Dedifferentiated amniotic fluid mesenchymal stem cell (primary cell): Measurements from ENCODE around the gene NUPR1.
"Not testable (repeated sequence)": the region's sequence is repeated elsewhere in the genome, so short reads cannot be mapped to it uniquely, and the experiment has no call there.

Experiments
- DNase-seq: peaks from one replicate; pipeline ENCODE4 v3.0.0-alpha.2; 2016; ENCODE audit errors: extremely low spot score

The NUPR1 gene

DNA sequence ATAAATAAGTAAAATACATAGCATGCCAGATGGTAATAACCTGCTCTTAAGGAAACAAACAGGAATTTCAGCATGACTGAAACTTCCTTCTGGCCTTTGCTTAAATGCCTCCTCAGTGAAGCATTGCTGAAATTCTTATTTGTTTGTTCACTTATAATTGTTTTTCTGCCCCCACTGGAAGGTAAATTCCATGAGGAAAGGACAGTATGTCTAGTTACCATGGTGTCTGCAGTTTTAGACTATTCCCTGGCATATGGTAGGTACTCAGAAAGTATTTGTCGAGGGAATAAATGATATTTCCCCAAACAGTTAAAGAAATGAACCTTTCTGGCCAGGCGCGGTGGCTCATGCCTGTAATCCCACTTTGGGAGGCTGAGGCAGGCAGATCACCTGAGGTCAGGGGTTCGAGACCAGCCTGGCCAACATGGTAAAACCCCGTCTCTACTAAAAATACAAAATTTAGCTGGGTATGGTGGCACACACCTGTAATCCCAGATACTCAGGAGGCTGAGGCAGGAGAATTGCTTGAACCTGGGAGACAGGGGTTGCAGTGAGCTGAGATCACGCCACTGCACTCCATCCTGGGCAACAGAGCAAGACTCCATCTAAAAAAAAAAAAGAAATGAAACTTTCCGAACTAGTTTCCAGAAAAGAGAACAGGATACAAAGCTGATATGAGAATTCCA lies 11.5 kb downstream of the NUPR1 start:
- DNase-seq: not testable (repeated sequence)

DNA sequence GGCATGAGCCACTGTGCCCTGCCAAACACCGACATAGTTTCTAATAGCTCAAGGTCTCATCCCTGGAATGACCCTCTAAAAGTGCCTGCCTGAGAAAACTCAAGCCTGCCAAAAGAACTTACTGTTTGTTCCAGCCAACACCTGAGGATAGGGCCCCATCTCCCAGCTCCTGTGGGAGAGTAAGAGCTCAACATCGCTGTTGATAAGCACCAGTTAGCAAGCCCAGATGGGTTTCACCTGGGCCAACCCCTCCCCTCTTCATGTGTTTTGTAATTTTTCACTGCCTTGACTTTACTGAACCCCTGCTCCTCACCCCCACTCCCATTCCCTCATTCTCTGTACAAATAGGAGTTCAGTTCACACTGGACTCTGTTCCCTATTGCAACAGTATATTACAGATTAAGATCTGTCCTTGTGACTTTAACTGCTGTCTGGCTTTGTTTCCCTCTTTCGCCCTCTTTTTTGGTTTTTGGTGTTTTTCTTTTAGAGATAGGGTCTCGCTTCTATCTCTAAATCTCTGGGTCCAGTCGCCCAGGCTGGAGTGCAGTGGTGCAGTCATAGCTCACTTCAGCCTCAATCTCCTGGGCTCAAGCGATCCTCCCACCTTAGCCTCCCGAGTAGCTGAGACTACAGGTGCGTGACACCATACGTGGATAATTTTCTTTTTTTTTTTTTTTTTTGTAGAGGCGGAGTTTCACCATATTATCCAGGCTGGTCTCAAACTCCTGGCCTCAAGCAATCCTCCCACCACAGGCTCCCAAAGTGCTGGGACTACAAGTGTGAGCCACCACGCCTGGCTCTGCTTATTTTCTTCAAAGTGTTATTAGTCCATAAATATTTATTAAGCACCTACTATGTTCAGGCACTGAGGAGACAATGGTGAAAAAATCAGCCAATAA lies 12.3 kb downstream of the NUPR1 start:
- DNase-seq: no peak

DNA sequence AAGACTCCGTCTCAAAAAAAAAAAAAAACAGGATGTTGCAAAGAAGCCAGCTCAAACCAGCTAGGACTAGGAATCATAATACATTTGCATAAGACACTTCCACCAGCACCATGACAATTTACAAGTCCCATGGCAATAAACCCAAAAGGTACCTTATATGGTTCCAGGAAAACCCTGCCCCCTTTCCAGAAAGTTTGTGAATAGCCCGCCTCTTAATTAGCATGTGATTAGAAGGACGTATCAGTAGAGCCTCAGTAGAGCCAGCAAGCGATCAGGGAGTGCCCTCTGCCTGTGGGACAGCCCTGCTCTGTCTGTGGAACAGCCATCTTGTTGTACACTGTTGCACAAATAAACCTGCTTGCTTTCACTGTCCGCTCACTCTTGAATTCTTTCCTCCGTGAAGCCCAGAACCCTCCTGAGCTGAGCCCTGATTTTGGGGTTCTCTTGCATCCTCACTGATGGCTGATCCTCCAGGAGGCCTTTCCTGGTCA lies 14.0 kb downstream of the NUPR1 start:
- no peak for DNase-seq

DNA sequence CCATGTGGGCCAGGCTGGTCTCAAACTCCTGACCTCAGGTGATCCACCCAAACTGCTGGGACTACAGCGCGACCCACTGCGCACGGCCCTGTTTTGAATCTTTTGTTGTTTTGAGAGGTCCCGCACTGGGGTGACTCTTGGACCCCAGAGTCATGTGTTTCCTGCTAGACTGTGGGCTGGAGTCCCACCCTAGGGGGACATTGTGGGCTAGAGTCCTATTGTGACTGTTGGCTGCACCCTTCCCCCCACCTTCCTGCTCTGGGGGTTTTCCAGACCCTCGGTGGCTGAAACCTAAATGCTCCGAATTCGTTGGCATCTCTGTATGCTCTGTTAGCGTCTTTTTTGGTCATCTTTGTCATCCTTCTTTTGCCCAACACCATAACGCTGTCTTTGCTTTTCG lies 16.0 kb downstream of the NUPR1 start:
- DNase-seq: no peak

DNA sequence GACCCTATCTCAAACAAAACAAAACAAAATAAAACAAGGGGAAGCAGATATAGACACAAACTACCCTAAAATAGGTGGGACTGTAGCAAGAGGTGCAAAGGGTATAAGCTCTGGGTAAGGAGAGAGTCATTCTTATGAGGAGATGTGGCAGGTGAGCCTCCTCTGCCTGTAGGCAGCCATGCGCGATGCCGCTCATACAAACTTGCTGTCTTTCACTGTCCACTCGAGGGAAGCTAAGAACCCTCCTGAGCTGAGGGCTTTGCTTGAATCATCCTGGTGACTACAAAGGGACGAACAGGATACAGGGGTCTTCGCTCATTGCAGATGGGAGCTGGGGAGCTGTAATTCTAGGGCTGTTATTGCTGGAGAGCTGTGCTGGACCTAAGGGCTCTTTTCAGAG lies 17.3 kb downstream of the NUPR1 start:
- DNase-seq: no peak

DNA sequence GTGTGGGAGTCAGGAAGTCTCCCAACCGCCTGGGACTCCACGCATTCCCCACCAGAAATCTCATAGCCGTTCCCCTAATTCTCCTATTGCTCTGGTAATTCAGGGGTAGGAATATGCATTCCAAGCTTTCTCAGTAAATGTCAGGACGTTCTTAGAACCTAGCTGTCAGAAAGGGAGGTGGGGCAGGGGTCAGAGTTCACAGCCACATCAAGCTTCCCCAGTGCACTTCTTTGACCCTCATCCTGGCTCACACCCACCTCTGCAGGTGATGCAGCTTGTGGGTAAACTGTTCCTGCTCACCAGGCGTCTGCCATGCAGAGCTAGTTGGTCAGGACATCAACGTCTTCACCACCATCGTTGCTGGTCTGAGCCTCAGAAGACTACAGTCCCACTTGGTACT lies 18.1 kb downstream of the NUPR1 start:
- DNase-seq: no peak

DNA sequence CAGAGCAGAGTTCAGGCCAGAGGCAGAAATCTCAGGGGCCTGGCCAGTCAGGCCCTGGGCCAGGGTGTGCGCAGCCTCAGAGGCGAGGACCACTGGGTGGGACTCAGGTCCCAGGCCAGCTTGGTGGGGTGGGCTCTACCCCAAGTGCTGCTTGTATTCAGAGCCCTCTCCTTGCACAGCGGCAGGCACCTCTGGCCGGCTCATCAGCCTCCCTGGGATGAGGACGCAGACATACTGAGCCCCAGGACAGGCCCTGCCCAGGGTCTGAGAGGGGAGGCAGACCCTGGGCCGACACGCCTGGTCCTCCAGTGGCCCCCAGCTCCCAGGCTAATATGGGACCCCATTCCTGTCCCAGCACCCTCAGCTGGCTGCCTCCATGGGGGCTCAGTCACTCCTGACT lies 24.5 kb downstream of the NUPR1 start:
- DNase-seq: no peak

DNA sequence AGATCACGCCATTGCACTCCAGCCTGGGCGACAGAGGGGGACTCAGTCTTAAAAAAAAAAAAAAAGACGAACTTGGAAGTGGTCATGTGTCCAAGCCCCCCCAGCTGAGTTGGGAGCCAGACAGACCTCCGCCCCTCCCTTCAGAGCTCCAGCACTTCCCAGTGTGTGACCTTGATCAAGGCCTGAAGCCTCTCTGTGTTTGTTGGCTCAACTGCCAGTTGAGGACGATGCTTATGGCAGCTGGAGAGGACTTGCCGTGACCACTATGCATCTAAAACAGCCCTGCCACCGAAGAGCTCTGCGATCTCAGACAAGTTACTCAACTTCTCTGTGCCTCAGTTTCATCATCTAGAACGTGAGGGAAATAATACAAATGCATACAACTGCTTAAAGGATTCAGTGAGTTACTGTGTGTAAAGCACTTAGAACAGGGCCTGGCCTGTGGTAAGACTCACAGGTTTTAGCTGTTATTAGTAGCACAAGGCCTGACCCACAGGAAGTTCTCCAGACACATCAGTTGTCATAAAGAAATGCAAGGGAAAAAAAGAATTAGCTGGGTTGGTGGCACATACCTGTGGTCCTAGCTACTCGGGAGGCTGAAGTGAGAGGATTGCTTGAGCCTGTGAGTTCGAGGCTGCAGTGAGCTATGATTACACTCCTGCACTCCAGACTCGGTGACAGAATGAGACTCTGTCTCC lies 25.1 kb downstream of the NUPR1 start:
- no peak for DNase-seq

DNA sequence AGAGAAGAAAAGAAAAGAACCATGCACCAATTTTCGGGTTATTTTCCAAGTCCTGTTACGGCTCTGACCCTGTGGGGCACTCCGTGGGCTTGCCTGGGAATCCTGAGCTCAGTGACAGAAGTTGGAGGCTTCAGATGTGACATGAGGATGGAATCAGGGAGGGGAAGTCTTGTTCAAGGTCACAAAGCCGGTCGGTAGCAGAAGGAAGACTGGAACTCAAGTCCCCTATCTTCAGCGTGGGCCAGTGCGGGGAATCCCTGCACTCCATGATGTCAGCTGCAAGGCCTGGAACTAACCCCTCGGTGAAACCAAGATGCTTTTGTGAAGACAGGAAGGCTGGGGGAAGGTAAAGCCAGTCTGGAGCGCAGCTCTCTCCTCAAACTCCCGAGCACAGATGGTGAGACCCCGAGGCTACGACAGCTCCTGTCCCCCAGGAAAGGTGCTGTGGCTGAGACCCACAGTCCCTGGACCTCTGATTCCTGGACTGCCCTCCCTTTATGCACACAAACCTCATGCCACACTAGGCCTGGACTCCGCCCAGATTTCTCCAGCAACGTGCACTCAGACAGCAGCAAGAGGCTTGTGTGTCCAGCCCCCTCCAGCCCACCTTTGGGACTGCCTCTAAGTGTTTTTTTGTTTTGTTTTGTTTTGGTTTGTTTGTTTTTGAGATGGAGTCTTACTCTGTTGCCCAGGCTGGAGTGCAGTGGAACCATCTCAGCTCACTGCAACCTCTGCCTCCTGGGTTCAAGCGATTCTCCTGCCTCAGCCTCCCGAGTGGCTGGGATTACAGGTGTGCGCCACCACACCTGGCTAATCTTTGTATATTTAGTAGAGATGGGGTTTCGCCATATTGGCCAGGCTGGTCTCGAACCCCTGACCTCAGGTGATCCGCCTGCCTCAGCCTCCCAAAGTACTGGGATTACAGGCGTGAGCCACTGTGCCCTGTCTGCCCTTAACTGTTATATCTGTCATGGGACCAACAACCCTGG lies 26.7 kb downstream of the NUPR1 start:
- DNase-seq: no peak

DNA sequence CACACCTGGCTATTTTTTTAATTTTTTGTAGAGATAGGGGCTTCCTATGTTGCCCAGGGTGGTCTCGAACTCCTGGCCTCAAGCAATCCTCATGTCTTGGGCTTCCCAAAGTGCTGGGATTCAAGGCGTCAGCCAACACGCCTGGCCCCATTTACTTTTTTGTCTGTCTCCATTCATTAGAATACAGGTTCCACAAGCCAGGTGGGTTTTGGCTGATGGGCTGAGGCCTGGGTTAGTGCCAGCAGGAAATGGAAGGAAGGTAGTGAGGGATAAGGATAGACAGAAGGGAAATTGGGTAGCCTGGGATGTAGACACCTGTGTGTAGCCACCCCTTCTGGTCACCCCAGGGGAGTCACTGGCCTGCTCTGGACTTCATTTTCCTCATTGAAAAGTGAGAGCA lies 27.7 kb downstream of the NUPR1 start:
- no peak for DNase-seq

DNA sequence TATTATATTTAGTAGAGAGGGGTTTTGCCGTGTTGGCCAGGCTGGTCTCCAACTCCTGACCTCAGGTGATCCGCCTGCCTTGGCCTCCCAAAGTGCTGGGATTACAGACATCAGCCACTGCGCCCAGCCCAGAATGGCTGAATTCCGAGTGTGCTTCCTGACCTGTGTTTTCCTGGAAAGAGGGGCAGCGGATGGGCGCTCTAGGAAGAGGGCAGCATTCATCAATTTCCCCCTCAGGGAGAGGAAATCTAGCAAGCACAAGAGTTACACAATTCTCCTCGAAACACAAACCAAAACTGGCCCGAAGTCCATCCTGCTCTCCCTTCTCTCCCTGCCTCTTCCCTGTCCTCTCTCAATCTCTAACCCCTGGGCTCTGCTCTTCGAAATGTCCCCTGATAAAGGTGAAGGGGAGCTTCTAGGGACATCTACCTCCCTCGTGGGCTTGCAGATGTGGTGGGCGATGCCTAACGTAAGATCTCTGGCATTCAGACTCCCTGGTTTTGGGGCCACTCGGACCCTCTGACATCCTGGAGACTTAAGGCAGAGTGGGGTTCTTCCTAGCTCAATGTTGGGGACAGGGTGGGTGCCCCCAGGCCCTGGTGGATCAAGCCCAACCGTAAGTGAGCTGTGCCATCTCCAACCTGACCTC lies 33.2 kb downstream of the NUPR1 start:
- no peak for DNase-seq

DNA sequence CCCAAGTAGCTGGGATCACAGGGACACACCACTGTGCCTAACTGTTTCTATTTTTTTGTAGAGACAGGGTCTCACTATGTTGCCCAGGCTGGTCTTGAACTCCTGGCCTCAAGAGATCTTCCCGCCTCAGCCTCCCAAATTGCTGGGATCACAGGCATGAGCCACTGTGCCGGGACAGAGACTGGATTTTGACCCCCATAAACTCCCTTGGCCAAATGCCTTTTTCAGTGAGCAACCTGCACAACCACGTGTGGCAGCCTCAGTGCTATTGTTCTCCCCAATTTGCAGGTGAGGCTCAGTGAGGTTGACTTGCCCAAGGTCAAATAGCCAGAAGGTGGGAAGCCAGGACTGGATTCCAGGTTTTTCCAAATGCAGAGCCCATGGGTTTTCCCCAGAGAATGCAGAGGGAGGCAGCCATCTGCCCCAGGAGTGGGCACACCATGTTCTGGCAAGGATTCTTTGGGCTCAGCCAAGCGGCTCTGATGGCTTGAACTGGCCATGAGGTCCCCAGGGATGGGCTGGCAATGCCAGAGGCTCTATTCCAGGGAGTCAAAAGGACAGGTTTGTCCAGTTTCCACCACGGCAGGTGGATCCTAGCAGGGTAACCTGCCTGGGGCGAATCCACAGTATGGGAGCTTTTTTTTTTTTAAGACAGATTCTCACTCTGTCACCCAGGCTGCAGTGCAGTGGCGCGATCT lies 33.9 kb downstream of the NUPR1 start:
- DNase-seq: no peak

DNA sequence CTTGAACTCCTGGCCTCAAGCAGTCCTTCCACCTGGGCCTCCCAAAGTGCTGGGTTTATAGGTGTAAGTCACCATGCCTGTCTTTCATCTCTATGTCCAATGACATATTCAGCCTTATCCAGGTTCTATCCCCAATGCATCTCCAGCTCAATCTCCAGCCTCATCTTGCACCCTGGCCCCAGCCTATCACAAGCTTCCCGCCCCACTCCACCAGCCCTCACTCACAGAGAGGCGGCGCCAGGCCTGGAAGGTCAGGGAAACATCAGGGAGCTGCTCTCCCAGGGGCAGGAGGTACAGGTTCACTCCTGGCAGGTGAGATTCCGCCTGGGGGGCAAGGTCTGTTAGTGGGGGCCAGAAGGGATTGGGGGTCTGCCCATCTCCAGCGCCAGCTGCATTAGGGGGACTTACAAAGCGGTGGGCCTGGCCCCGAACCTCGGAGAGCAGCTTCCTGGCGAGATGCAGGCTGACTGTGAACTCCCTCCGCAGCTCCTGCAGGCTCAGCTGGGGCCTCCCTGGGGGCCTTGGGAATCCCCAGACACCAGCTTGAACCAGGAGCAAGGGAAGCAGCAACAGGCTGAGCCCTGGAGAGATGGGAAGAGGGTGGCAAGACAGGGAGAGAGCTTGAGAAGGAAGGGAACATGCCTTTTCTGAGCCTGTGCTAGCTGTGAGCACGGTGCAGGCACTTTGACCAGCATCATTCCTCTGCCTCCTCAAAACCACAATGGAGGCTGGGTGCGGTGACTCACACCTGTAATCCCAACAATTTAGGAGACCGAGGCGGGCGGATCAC lies 35.1 kb downstream of the NUPR1 start:
- DNase-seq: no peak

DNA sequence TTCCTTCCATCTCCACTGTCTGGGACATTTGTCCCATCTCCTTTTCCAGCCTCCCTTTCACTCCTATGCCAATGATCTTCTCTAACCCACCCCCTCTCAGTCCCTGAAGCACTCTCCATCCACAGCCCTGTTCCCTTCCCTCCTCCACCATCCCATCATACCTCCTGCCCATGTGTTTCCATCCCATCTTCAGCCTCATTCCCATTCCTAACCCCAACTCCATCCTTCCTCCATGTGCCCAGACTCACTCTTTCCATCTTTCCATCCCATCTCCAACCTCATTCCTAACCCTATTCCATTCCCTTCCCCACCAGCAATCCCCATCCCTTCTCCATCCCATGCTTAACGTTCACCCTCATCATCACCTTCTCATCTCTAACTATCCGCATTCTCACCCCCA lies 36.5 kb downstream of the NUPR1 start:
- DNase-seq: no peak

DNA sequence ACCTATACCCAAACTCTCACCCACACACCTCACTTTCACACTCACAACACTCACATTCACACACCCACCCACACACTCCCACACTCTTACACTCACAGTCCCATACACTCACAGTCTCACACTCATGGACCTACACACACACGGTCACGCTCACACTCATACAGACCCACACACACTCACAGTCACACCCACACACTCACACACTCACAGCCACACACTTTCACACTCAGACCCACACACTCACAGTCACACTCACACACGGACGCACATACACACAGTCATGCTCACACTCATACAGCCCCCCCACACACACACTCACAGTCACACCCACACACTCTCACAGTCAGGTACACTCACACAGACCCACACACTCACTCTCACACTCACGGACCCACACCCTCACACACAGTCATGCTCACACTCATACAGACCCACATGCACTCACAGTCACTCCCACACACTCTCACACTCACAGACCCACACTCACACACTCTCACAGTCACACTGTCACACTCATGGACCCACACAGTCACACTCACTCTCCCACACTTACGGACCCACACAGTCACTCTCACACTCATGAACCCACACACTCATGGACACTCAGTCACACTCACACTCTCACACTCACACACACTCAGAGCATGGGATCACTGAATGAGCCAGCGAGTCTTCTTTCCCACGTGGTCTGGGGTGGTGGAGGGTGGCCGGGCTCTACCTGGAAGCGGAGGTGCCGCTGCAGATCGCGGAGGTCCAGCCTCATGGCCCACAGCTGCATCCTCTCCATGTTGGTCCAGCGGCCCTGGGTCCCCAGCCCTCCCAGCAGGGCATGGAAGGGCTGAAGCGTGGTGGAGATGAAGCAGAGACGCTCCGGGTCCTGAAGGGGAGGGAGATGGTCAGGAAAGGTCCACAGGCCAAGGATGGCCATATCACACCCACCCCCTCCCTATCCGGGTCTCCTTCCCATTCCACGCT lies 37.2 kb downstream of the NUPR1 start:
- DNase-seq: no peak

DNA sequence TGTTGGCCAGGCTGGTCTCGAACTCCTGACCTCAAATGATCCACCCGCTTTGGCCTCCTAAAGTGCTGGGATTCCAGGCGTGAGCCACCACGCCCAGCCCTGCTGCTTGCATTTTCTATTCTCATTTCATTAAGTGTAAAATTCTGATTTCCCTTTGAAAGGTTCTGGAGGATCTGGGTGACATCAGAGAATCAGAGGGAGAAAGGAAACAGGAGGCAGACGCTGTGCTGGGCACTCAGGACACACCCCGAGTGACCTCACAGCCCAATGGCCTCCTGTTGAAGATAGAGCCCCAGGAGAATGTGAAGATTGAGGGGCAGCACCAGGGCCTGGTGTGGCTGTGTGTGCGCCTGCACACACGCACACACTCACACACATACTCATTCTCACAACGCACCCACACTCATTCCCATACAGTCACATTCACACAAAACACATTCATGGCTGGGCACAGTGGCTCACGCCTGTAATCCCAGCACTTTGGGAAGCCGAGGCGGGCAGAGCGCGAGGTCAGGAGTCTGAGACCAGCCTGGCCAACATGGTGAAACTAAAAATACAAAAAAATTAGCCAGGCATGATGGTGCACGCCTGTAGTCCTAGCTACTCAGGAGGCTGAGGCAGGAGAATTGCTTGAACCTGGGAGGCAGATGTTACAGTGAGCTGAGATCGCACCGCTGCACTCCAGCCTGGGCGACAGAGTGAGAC lies 38.1 kb downstream of the NUPR1 start:
- DNase-seq: not testable (repeated sequence)

DNA sequence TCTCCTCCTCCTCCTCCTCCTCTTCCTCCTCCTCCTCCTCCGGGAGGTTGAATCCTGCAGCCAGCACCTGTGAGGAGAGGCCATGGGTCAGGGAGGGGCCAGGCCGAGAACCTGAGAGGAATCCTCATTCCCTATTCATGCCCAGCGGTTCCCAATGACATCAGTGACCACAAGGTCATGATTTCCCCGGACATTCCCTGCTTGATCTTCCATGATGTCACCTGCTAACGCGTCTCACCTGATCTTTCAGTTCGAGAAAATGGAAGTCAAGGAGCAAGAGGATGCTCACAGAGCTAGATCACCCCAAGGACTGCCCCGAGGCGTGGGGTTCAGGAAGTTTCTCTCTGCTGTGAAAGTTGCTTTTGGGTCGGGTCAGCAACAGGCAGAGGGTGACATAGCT lies 38.9 kb downstream of the NUPR1 start:
- no peak for DNase-seq
